Endodermal cell (in vitro differentiated cells): ENCODE results near the gene EIF4G3. TPM values are rescaled to one million over a fixed set of nuclear protein-coding genes. Genes with fewer than 3 reads are reported as not detected.

Source experiments
- DNase-seq: peaks from one replicate; pipeline ENCODE4 v3.0.0-alpha.2; 2017
- H3K27ac ChIP-seq: 2 replicates; pipeline ENCODE4 v1.5.1; 2013; ENCODE audit warnings: mild to moderate bottlenecking, low read depth, low read length, moderate library complexity
- H3K27me3 ChIP-seq: 2 replicates; pipeline ENCODE4 v1.6.1; 2013; ENCODE audit warnings: mild to moderate bottlenecking, low read length, moderate library complexity; ENCODE audit not compliant: insufficient read depth, control insufficient read depth, poor library complexity, severe bottlenecking
- H3K36me3 ChIP-seq: 2 replicates; pipeline ENCODE4 v1.7.0; 2013; ENCODE audit warnings: mild to moderate bottlenecking, low read length, moderate library complexity; ENCODE audit not compliant: control insufficient read depth, insufficient read depth
- H3K4me1 ChIP-seq: one replicate; pipeline ENCODE4 v1.7.0; 2013; ENCODE audit warnings: low read length; ENCODE audit not compliant: control insufficient read depth, insufficient read depth
- H3K4me3 ChIP-seq: 2 replicates; pipeline ENCODE4 v1.5.1; 2013; ENCODE audit warnings: mild to moderate bottlenecking, low read length, moderate library complexity
- H3K9ac ChIP-seq: 2 replicates; pipeline ENCODE4 v1.6.1; 2013; ENCODE audit warnings: mild to moderate bottlenecking, low read length, moderate library complexity; ENCODE audit not compliant: poor library complexity, severe bottlenecking; ENCODE audit errors: extremely low read depth
- H3K9me3 ChIP-seq: 2 replicates; pipeline ENCODE4 v1.6.1; 2013; ENCODE audit warnings: mild to moderate bottlenecking, low read length, moderate library complexity; ENCODE audit not compliant: control insufficient read depth
- H3K27ac Mint-ChIP-seq: 2 replicates; pipeline ENCODE4 v1.8.0; 2020; ENCODE audit warnings: mixed read lengths
- H3K27me3 Mint-ChIP-seq: 2 replicates; pipeline ENCODE4 v1.8.0; 2021; ENCODE audit warnings: mild to moderate bottlenecking, mixed read lengths; ENCODE audit not compliant: insufficient read depth
- H3K36me3 Mint-ChIP-seq: 2 replicates; pipeline ENCODE4 v1.8.0; 2020; ENCODE audit warnings: low read depth, mixed read lengths
- H3K4me1 Mint-ChIP-seq: 2 replicates; pipeline ENCODE4 v1.8.0; 2020; ENCODE audit warnings: mixed read lengths
- H3K4me3 Mint-ChIP-seq: 2 replicates; pipeline ENCODE4 v1.8.0; 2020; ENCODE audit warnings: mild to moderate bottlenecking, moderate library complexity, mixed read lengths
- H3K9me3 Mint-ChIP-seq: 2 replicates; pipeline ENCODE4 v1.8.0; 2020; ENCODE audit warnings: mild to moderate bottlenecking, mixed read lengths
- WGBS, 2 experiments: methylation state at CpG; one replicate each; pipeline versions ENCODE4 v1.1.5 to v1.1.7; 2013; ENCODE audit warnings: missing lambda C conversion rate in 2 of 2, mixed read lengths in 1 of 2; ENCODE audit not compliant: insufficient coverage in 1 of 2, insufficient read length in 1 of 2; 5-methylcytosine and 5-hydroxymethylcytosine counted together
- total RNA-seq, 2 donors: library from RNA; stranded (reverse); fragmentation: NEBNext Ultra II Directional in 1 of 2; extraction: Animal tissue kit (Norgen Biotek cat#: 25700) in 1 of 2; gene quantifications; 2 replicates in 1 of 2; 3 replicates in 1 of 2; pipeline ENCODE4 v1.2.1, GENCODE V29; 2021
- TF ChIP-seq, protein P1 (sequence below): fragments of 200-600 bp; sonication (generic); conservative IDR thresholded peaks from 2 replicates; pipeline ENCODE4 v1.5.0; 2021; ENCODE audit warnings: antibody characterized with exemption, mild to moderate bottlenecking

Gene EIF4G3
- total RNA-seq, 2 donors from 2014 or later: 101 to 103 TPM

GRCh38 chr1:20850021-20850420 lies 326.7 kb downstream of the EIF4G3 start:
- Histone ChIP-seq H3K4me3 (no peak overlapping the region), H3K27me3 (no peaks in the 10 kb centered on the region), H3K9me3 (no peaks in the 10 kb centered on the region), H3K36me3 (peaks cover 67% of the 10 kb centered on the region), H3K4me1 (no peaks in the 10 kb centered on the region), H3K9ac (no peak overlapping the region), H3K27ac (no peak overlapping the region)
- DNase-seq: no peak
- H3K27me3 Mint-ChIP-seq: no peaks in the 10 kb centered on the region
- TF ChIP-seq, protein P1, sequence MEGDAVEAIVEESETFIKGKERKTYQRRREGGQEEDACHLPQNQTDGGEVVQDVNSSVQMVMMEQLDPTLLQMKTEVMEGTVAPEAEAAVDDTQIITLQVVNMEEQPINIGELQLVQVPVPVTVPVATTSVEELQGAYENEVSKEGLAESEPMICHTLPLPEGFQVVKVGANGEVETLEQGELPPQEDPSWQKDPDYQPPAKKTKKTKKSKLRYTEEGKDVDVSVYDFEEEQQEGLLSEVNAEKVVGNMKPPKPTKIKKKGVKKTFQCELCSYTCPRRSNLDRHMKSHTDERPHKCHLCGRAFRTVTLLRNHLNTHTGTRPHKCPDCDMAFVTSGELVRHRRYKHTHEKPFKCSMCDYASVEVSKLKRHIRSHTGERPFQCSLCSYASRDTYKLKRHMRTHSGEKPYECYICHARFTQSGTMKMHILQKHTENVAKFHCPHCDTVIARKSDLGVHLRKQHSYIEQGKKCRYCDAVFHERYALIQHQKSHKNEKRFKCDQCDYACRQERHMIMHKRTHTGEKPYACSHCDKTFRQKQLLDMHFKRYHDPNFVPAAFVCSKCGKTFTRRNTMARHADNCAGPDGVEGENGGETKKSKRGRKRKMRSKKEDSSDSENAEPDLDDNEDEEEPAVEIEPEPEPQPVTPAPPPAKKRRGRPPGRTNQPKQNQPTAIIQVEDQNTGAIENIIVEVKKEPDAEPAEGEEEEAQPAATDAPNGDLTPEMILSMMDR: no peak
- no peaks in the 10 kb centered on the region for H3K4me1 Mint-ChIP-seq
- H3K4me3 Mint-ChIP-seq: no peak overlapping the region
- peaks cover 79% of the 10 kb centered on the region for H3K36me3 Mint-ChIP-seq
- H3K9me3 Mint-ChIP-seq: peaks cover 2% of the 10 kb centered on the region
- H3K27ac Mint-ChIP-seq: no peak overlapping the region
- 94 to 100% methylated on average over 1 to 3 of the region's 3 CpGs for WGBS, 2 experiments

DNA sequence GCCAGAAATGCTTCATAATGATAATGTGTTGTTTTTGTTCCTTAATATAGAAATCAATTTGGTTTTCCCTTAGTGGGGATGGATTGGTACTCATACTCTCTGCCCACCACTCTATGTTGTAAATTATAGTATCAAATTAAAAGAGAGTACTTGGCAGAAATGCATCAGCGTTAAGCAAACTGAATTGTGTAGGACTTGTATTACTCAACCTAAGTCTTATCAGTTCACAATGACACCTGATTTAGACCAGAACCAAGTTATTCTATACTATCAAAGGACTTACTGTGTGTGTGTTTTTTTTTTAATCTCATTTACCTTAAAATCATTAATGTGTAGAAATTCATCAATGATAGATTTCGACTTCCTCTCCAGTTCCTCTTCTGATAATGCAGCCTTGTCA lies 327.6 kb downstream of the EIF4G3 start:
- no peak overlapping the region for H3K27ac ChIP-seq
- no peak overlapping the region for H3K4me3 ChIP-seq
- H3K9me3 ChIP-seq: no peaks in the 10 kb centered on the region
- H3K36me3 Mint-ChIP-seq: peaks cover 84% of the 10 kb centered on the region
- H3K36me3 ChIP-seq: peaks cover 68% of the 10 kb centered on the region
- H3K9me3 Mint-ChIP-seq: peaks cover 5% of the 10 kb centered on the region
- no peaks in the 10 kb centered on the region for H3K27me3 ChIP-seq
- H3K4me3 Mint-ChIP-seq: no peak overlapping the region
- no peaks in the 10 kb centered on the region for H3K4me1 Mint-ChIP-seq
- H3K4me1 ChIP-seq: no peaks in the 10 kb centered on the region
- no peaks in the 10 kb centered on the region for H3K27me3 Mint-ChIP-seq
- TF ChIP-seq, protein P1: no peak
- H3K9ac ChIP-seq: no peak overlapping the region
- H3K27ac Mint-ChIP-seq: no peak overlapping the region
- 93% methylated on average over 2 of the region's 2 CpGs; no CpG with 5 or more reads in 1 of the 2 experiments for WGBS, 2 experiments
- no peak for DNase-seq

DNA sequence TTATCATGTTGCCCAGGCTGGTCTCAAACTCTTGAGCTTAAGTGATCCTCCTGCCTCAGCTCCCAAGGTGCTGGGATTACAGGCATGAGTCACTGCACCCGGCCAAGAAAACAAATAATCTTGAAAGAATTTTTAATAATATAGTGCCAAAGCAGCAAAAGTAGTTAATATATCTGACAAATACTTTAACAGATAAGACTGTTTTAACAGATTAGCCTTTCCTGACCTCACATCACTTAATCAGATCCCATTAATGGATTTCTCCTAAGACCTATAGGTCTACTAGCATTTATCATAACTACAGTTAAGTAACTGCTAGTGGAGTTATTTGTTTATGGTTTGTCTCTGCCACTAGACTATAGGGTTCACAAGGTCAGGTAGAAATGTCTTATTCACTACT lies 328.5 kb downstream of the EIF4G3 start:
- H3K9ac ChIP-seq: no peak overlapping the region
- no peak for DNase-seq
- Mint-ChIP-seq H3K9me3 (peaks cover 5% of the 10 kb centered on the region), H3K27me3 (no peaks in the 10 kb centered on the region), H3K36me3 (peaks cover 82% of the 10 kb centered on the region), H3K4me1 (no peaks in the 10 kb centered on the region), H3K4me3 (no peak overlapping the region), H3K27ac (no peak overlapping the region)
- peaks cover 67% of the 10 kb centered on the region for H3K36me3 ChIP-seq
- H3K4me3 ChIP-seq: no peak overlapping the region
- no peaks in the 10 kb centered on the region for H3K27me3 ChIP-seq
- WGBS, 2 experiments: 50% methylated on average over 1 of the region's 1 CpG; no CpG with 5 or more reads in 1 of the 2 experiments
- no peaks in the 10 kb centered on the region for H3K4me1 ChIP-seq
- H3K9me3 ChIP-seq: no peaks in the 10 kb centered on the region
- TF ChIP-seq, protein P1: no peak
- no peak overlapping the region for H3K27ac ChIP-seq
